Activated naive CD4-positive, alpha-beta T cell treated with anti-CD3 and anti-CD28 coated beads, Interleukin-2, amount 10 ng/mL, durations not matched to agents 7 days and 5 days (primary cell): Measurements from ENCODE around the gene ANXA11.
"Not testable (repeated sequence)": the region's sequence is repeated elsewhere in the genome, so short reads cannot be mapped to it uniquely, and the experiment has no call there.

ENCODE experiments used
- CTCF ChIA-PET: fragments of 350-600 bp; sonication (Branson Sonifier 250); formaldehyde crosslinking; loops from one replicate; lab custom pipeline; 2021; ENCODE audit warnings: antibody characterized with exemption; lab: Charles Lee
- DNase-seq: peaks from one replicate; pipeline ENCODE4 v3.0.0-alpha.2; 2020
- H3K27ac Mint-ChIP-seq: one replicate; pipeline ENCODE4 v1.8.0; 2021; ENCODE audit warnings: mild to moderate bottlenecking, moderate library complexity, mixed read lengths
- H3K27me3 Mint-ChIP-seq: one replicate; pipeline ENCODE4 v1.8.0; 2021; ENCODE audit warnings: mild to moderate bottlenecking, mixed read lengths
- H3K36me3 Mint-ChIP-seq: one replicate; pipeline ENCODE4 v1.8.0; 2021; ENCODE audit warnings: mixed read lengths
- H3K4me1 Mint-ChIP-seq: one replicate; pipeline ENCODE4 v1.8.0; 2021; ENCODE audit warnings: mixed read lengths
- H3K4me3 Mint-ChIP-seq: one replicate; pipeline ENCODE4 v1.8.0; 2021; ENCODE audit warnings: mild to moderate bottlenecking, moderate library complexity, mixed read lengths
- H3K9me3 Mint-ChIP-seq: one replicate; pipeline ENCODE4 v1.8.0; 2021; ENCODE audit warnings: mixed read lengths

Gene ANXA11

GRCh38 chr10:80149123-80149522 lies 56.2 kb downstream of the ANXA11 start:
- H3K27me3 Mint-ChIP-seq: peaks cover 6% of the 10 kb centered on the region

GRCh38 chr10:80148166-80148805 lies 57.1 kb downstream of the ANXA11 start:
- peaks cover 2% of the 10 kb centered on the region for H3K9me3 Mint-ChIP-seq
- no peak for DNase-seq
- H3K36me3 Mint-ChIP-seq: peaks cover 45% of the 10 kb centered on the region
- H3K4me1 Mint-ChIP-seq: peaks cover 27% of the 10 kb centered on the region
- H3K27me3 Mint-ChIP-seq: peaks cover 6% of the 10 kb centered on the region
- no peak overlapping the region for H3K27ac Mint-ChIP-seq
- no peak overlapping the region for H3K4me3 Mint-ChIP-seq
- CTCF ChIA-PET: interaction anchor here (1.5 to 2.5 kb wide), 2 partner anchors 27 to 74 kb away, joined by 3 to 9 read pairs; no protein-coding TSS in a partner anchor

More at GRCh38 chr10:80149123-80149522, 56.2 kb downstream of the ANXA11 start:
- Mint-ChIP-seq H3K4me3 (no peak overlapping the region), H3K9me3 (peaks cover 2% of the 10 kb centered on the region), H3K27ac (no peak overlapping the region), H3K36me3 (peaks cover 50% of the 10 kb centered on the region), H3K4me1 (peaks cover 22% of the 10 kb centered on the region)
- CTCF ChIA-PET: interaction anchor here (2.5 kb wide), 1 partner anchor 74 kb away, joined by 9 read pairs; no protein-coding TSS in a partner anchor
- no peak for DNase-seq

GRCh38 chr10:80146918-80147317 lies 58.4 kb downstream of the ANXA11 start:
- CTCF ChIA-PET: interaction anchor here (1.0 to 1.5 kb wide), 2 partner anchors 29 to 100 kb away, joined by 3 read pairs; no protein-coding TSS in a partner anchor
- peaks cover 35% of the 10 kb centered on the region for H3K36me3 Mint-ChIP-seq
- no peak overlapping the region for H3K4me3 Mint-ChIP-seq
- peaks cover 26% of the 10 kb centered on the region for H3K4me1 Mint-ChIP-seq
- no peak overlapping the region for H3K27ac Mint-ChIP-seq
- DNase-seq: no peak
- H3K27me3 Mint-ChIP-seq: peaks cover 9% of the 10 kb centered on the region
- H3K9me3 Mint-ChIP-seq: peaks cover 2% of the 10 kb centered on the region

- H3K4me3 Mint-ChIP-seq, H3K9me3 Mint-ChIP-seq, DNase-seq, H3K27ac Mint-ChIP-seq: not testable (repeated sequence)
- peaks cover 18% of the 10 kb centered on the region for H3K27me3 Mint-ChIP-seq
- peaks cover 24% of the 10 kb centered on the region for H3K36me3 Mint-ChIP-seq
- CTCF ChIA-PET: interaction anchor here (1.0 to 5.0 kb wide), 4 partner anchors 42 to 98 kb away, joined by 3 to 94 read pairs (median 18); partner anchors contain the start of gene ANXA11
- H3K4me1 Mint-ChIP-seq: peaks cover 26% of the 10 kb centered on the region
These were observed 59.7 kb downstream of the ANXA11 start for GRCh38 chr10:80145406-80146308.

GRCh38 chr10:80144696-80145131 lies 60.6 kb downstream of the ANXA11 start:
- CTCF ChIA-PET: interaction anchor here (0.8 to 5.0 kb wide), 16 partner anchors 10 to 652 kb away, joined by 3 to 94 read pairs (median 4); partner anchors contain the start of genes ANXA11 and PLAC9
- Mint-ChIP-seq H3K4me3 (peak overlapping the region; percentile 68), H3K4me1 (peaks cover 21% of the 10 kb centered on the region), H3K36me3 (peaks cover 16% of the 10 kb centered on the region), H3K27me3 (peaks cover 27% of the 10 kb centered on the region), H3K27ac (peak overlapping the region; percentile 64), H3K9me3 (peaks cover 2% of the 10 kb centered on the region)
- DNase-seq: peak; percentile 59

GRCh38 chr10:80144067-80144695 lies 61.2 kb downstream of the ANXA11 start:
- Mint-ChIP-seq H3K27me3 (peaks cover 31% of the 10 kb centered on the region), H3K27ac (peak overlapping the region; percentile 66), H3K9me3 (peaks cover under 1% of the 10 kb centered on the region), H3K4me1 (peaks cover 21% of the 10 kb centered on the region), H3K36me3 (peaks cover 10% of the 10 kb centered on the region), H3K4me3 (peak overlapping the region; percentile 68)
- DNase-seq: peak; percentile 48
- CTCF ChIA-PET: interaction anchor here (0.7 to 5.0 kb wide), 22 partner anchors 9 to 651 kb away, joined by 3 to 94 read pairs (median 4); partner anchors contain the start of genes ANXA11 and PLAC9

- Mint-ChIP-seq H3K27me3 (peaks cover 37% of the 10 kb centered on the region), H3K36me3 (no peaks in the 10 kb centered on the region), H3K4me1 (peaks cover 21% of the 10 kb centered on the region), H3K9me3 (no peaks in the 10 kb centered on the region), H3K4me3 (no peak overlapping the region), H3K27ac (no peak overlapping the region)
- DNase-seq: no peak
- CTCF ChIA-PET: interaction anchor here (1.2 to 5.0 kb wide), 4 partner anchors 10 to 635 kb away, joined by 3 to 94 read pairs (median 18); partner anchors contain the start of genes ANXA11 and PLAC9
These were observed 63.5 kb downstream of the ANXA11 start for GRCh38 chr10:80141696-80142460.

GRCh38 chr10:80140251-80140650 lies 65.1 kb downstream of the ANXA11 start:
- no peak for DNase-seq
- peaks cover 15% of the 10 kb centered on the region for H3K4me1 Mint-ChIP-seq
- no peaks in the 10 kb centered on the region for H3K9me3 Mint-ChIP-seq
- no peaks in the 10 kb centered on the region for H3K36me3 Mint-ChIP-seq
- CTCF ChIA-PET: interaction anchor here (1.0 to 1.1 kb wide), 2 partner anchors 17 to 82 kb away, joined by 3 to 4 read pairs; no protein-coding TSS in a partner anchor
- peak overlapping the region; percentile 80 for H3K27ac Mint-ChIP-seq
- no peak overlapping the region for H3K4me3 Mint-ChIP-seq
- peaks cover 49% of the 10 kb centered on the region for H3K27me3 Mint-ChIP-seq

GRCh38 chr10:80139265-80139664 lies 66.1 kb downstream of the ANXA11 start:
- H3K4me3 Mint-ChIP-seq: no peak overlapping the region
- no peak overlapping the region for H3K27ac Mint-ChIP-seq
- CTCF ChIA-PET: no interaction called here
- peaks cover 6% of the 10 kb centered on the region for H3K4me1 Mint-ChIP-seq
- no peak for DNase-seq
- H3K36me3 Mint-ChIP-seq: no peaks in the 10 kb centered on the region
- H3K27me3 Mint-ChIP-seq: peaks cover 50% of the 10 kb centered on the region
- H3K9me3 Mint-ChIP-seq: no peaks in the 10 kb centered on the region

GRCh38 chr10:80137920-80138319 lies 67.4 kb downstream of the ANXA11 start:
- no peak overlapping the region for H3K27ac Mint-ChIP-seq
- DNase-seq: no peak
- no peaks in the 10 kb centered on the region for H3K9me3 Mint-ChIP-seq
- CTCF ChIA-PET: interaction anchor here (0.7 to 1.3 kb wide), 3 partner anchors 18 to 85 kb away, joined by 3 read pairs; no protein-coding TSS in a partner anchor
- no peaks in the 10 kb centered on the region for H3K36me3 Mint-ChIP-seq
- H3K27me3 Mint-ChIP-seq: peaks cover 64% of the 10 kb centered on the region
- no peaks in the 10 kb centered on the region for H3K4me1 Mint-ChIP-seq
- no peak overlapping the region for H3K4me3 Mint-ChIP-seq

- no peak overlapping the region for H3K4me3 Mint-ChIP-seq
- CTCF ChIA-PET: interaction anchor here (0.7 to 1.3 kb wide), 2 partner anchors 17 to 85 kb away, joined by 3 read pairs; no protein-coding TSS in a partner anchor
- H3K27ac Mint-ChIP-seq: no peak overlapping the region
- no peaks in the 10 kb centered on the region for H3K4me1 Mint-ChIP-seq
- no peaks in the 10 kb centered on the region for H3K9me3 Mint-ChIP-seq
- peaks cover 70% of the 10 kb centered on the region for H3K27me3 Mint-ChIP-seq
- H3K36me3 Mint-ChIP-seq: no peaks in the 10 kb centered on the region
- no peak for DNase-seq
These were observed 68.1 kb downstream of the ANXA11 start for GRCh38 chr10:80137031-80137862.

GRCh38 chr10:80136134-80136571 lies 69.2 kb downstream of the ANXA11 start:
- H3K4me3 Mint-ChIP-seq: no peak overlapping the region
- peaks cover 72% of the 10 kb centered on the region for H3K27me3 Mint-ChIP-seq
- no peak overlapping the region for H3K27ac Mint-ChIP-seq
- no peaks in the 10 kb centered on the region for H3K4me1 Mint-ChIP-seq
- H3K9me3 Mint-ChIP-seq: no peaks in the 10 kb centered on the region
- CTCF ChIA-PET: no interaction called here
- H3K36me3 Mint-ChIP-seq: no peaks in the 10 kb centered on the region
- no peak for DNase-seq
